ENCODE measurements around the gene SMTNL2. TPM values are rescaled to one million over a fixed set of nuclear protein-coding genes. Genes with fewer than 3 reads are reported as not detected.

SMTNL2 gene
- total RNA-seq, 1 experiment from 2014 or later, result 2.7 TPM

DNA sequence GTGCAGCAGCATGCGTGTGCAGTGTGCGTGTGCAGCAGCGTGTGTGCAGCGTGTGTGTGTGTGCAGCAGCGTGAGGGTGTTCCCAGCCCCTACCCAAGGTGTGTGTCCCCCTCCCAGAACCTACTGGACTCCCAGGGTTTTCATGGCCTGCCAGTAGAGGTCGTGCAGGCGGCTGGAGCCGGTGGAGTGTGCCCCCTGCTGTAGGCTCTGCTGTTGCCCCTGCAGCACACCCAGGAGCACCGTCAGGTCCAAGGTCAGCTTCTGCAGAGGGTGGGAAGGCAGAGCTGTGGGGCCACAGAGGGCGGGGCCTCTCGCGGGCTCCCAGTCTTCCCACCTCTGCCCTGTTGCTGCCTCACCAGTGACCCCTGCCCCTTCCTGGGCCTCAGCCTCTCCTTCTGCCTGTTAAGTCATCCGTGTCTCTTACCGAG is 44.1 kb upstream of the SMTNL2 start:
- ChIA-PET CTCF (interaction anchor here (0.5 to 8.2 kb wide), 6 partner anchors 9 to 126 kb away, joined by 3 to 57 read pairs (median 3); partner anchors contain the start of gene SPNS3), POLR2A (no interaction called here)
- Mint-ChIP-seq H3K4me3 (no peak overlapping the region), H3K4me1 (peaks cover 14% of the 10 kb centered on the region), H3K27ac (no peak overlapping the region), H3K9me3 (no peaks in the 10 kb centered on the region), H3K27me3 (ENCODE audit: low read depth) (peaks cover 2% of the 10 kb centered on the region; the same call in 1 of the 2 replicates), H3K36me3 (peaks cover 23% of the 10 kb centered on the region)
- peak; percentile 51 for DNase-seq (ENCODE audit: low spot score)
- ATAC-seq, result peak; percentile 7
- no peak for TF ChIP-seq OVOL2 (CRISPR knock-in tag; IDR thresholded peaks at IDR 0.05; ENCODE audit: borderline replicate concordance)
- TF ChIP-seq SMAD4 (CRISPR knock-in tag; IDR thresholded peaks at IDR 0.05), result no peak
- no peak for TF ChIP-seq JAZF1 (CRISPR knock-in tag; IDR thresholded peaks at IDR 0.05)
- TF ChIP-seq NFATC4 (CRISPR knock-in tag; IDR thresholded peaks at IDR 0.05), result no peak
- TF ChIP-seq NFE2L1 (CRISPR knock-in tag; IDR thresholded peaks at IDR 0.05), result no peak
- no peak for TF ChIP-seq ZNF532 (CRISPR knock-in tag; IDR thresholded peaks at IDR 0.05; ENCODE audit: borderline replicate concordance)
- TF ChIP-seq, protein P1, sequence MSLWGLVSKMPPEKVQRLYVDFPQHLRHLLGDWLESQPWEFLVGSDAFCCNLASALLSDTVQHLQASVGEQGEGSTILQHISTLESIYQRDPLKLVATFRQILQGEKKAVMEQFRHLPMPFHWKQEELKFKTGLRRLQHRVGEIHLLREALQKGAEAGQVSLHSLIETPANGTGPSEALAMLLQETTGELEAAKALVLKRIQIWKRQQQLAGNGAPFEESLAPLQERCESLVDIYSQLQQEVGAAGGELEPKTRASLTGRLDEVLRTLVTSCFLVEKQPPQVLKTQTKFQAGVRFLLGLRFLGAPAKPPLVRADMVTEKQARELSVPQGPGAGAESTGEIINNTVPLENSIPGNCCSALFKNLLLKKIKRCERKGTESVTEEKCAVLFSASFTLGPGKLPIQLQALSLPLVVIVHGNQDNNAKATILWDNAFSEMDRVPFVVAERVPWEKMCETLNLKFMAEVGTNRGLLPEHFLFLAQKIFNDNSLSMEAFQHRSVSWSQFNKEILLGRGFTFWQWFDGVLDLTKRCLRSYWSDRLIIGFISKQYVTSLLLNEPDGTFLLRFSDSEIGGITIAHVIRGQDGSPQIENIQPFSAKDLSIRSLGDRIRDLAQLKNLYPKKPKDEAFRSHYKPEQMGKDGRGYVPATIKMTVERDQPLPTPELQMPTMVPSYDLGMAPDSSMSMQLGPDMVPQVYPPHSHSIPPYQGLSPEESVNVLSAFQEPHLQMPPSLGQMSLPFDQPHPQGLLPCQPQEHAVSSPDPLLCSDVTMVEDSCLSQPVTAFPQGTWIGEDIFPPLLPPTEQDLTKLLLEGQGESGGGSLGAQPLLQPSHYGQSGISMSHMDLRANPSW (CRISPR knock-in tag; conservative IDR thresholded peaks at IDR 0.05; ENCODE audit: low read depth), result no peak
- TF ChIP-seq NR2C2 (CRISPR knock-in tag; IDR thresholded peaks at IDR 0.05), result no peak
- no peak for TF ChIP-seq GRHL2 (CRISPR knock-in tag; IDR thresholded peaks at IDR 0.05; ENCODE audit: insufficient replicate concordance, severe bottlenecking)
- TF ChIP-seq ZNF671 (CRISPR knock-in tag; IDR thresholded peaks at IDR 0.05), result no peak
- TF ChIP-seq FOXK1 (CRISPR knock-in tag; IDR thresholded peaks at IDR 0.05), result no peak
- TF ChIP-seq CREM (CRISPR knock-in tag; IDR thresholded peaks at IDR 0.05), result no peak
- no peak for TF ChIP-seq PREB (CRISPR knock-in tag; IDR thresholded peaks at IDR 0.05; ENCODE audit: borderline replicate concordance)
- no peak for TF ChIP-seq ZBTB21 (CRISPR knock-in tag; IDR thresholded peaks at IDR 0.05; ENCODE audit: borderline replicate concordance)
- no peak for TF ChIP-seq ZNF121 (CRISPR knock-in tag; IDR thresholded peaks at IDR 0.05)
- no peak for TF ChIP-seq NFYB (CRISPR knock-in tag; conservative IDR thresholded peaks at IDR 0.05; ENCODE audit: low read depth)

GRCh38 chr17:4540687-4541327 is 43.5 kb upstream of the SMTNL2 start:
- ChIA-PET CTCF (interaction anchor here (0.5 to 8.2 kb wide), 5 partner anchors 41 to 127 kb away, joined by 3 to 57 read pairs (median 3); partner anchors contain the start of gene SPNS3), POLR2A (no interaction called here)
- DNase-seq (ENCODE audit: low spot score), result no peak
- no peak for ATAC-seq
- no peak overlapping the region for H3K27ac Mint-ChIP-seq
- peaks cover 23% of the 10 kb centered on the region for H3K36me3 Mint-ChIP-seq
- H3K27me3 Mint-ChIP-seq (ENCODE audit: low read depth), result no peaks in the 10 kb centered on the region
- H3K9me3 Mint-ChIP-seq, result no peaks in the 10 kb centered on the region
- TF ChIP-seq, protein P2, sequence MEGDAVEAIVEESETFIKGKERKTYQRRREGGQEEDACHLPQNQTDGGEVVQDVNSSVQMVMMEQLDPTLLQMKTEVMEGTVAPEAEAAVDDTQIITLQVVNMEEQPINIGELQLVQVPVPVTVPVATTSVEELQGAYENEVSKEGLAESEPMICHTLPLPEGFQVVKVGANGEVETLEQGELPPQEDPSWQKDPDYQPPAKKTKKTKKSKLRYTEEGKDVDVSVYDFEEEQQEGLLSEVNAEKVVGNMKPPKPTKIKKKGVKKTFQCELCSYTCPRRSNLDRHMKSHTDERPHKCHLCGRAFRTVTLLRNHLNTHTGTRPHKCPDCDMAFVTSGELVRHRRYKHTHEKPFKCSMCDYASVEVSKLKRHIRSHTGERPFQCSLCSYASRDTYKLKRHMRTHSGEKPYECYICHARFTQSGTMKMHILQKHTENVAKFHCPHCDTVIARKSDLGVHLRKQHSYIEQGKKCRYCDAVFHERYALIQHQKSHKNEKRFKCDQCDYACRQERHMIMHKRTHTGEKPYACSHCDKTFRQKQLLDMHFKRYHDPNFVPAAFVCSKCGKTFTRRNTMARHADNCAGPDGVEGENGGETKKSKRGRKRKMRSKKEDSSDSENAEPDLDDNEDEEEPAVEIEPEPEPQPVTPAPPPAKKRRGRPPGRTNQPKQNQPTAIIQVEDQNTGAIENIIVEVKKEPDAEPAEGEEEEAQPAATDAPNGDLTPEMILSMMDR (IDR thresholded peaks at IDR 0.05), result no peak
- TF ChIP-seq, protein P3, sequence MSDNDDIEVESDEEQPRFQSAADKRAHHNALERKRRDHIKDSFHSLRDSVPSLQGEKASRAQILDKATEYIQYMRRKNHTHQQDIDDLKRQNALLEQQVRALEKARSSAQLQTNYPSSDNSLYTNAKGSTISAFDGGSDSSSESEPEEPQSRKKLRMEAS (CRISPR knock-in tag; IDR thresholded peaks at IDR 0.05), result no peak
- H3K4me1 Mint-ChIP-seq, result peaks cover 8% of the 10 kb centered on the region
- no peak overlapping the region for H3K4me3 Mint-ChIP-seq

All from WTC11 (cell line).